Bronchial epithelial cell (primary cell): Measurements from ENCODE around the gene UCKL1. TPM values are rescaled to one million over a fixed set of nuclear protein-coding genes. Genes with fewer than 3 reads are reported as not detected.

ENCODE experiments used
- DNase-seq: peaks from one replicate; pipeline ENCODE4 v3.0.0-alpha.2; 2010; ENCODE audit warnings: low read depth
- FAIRE-seq: peaks from 2 replicates; lab custom pipeline; 2011; peaks lifted over from hg19 to GRCh38; lab: Jason Lieb, UNC
- H3K27me3 ChIP-seq: 2 replicates; pipeline ENCODE4 v1.5.1; 2011; ENCODE audit warnings: low read length; ENCODE audit not compliant: control insufficient read depth, insufficient read depth
- H3K36me3 ChIP-seq: 2 replicates; pipeline ENCODE4 v1.5.1; 2011; ENCODE audit warnings: low read length; ENCODE audit not compliant: control insufficient read depth, insufficient read depth
- H3K4me3 ChIP-seq: 2 replicates; pipeline ENCODE4 v1.5.1; 2011; ENCODE audit warnings: mild to moderate bottlenecking, low read depth, low read length, control low read depth
- CTCF ChIP-seq: IDR thresholded peaks from 2 replicates; pipeline ENCODE4 v1.5.1; 2011; ENCODE audit warnings: mild to moderate bottlenecking, moderate library complexity, low read length, control low read depth, inconsistent platforms; ENCODE audit not compliant: insufficient read depth, severe bottlenecking
- total RNA-seq: library from RNA; depleted of rRNA; stranded (reverse); fragments of >200 nt; gene quantifications from 2 replicates; pipeline ENCODE4 v1.2.1, GENCODE V29; 2014

The UCKL1 gene
- total RNA-seq, 1 donor from 2014 or later, result 19.0 TPM

DNA sequence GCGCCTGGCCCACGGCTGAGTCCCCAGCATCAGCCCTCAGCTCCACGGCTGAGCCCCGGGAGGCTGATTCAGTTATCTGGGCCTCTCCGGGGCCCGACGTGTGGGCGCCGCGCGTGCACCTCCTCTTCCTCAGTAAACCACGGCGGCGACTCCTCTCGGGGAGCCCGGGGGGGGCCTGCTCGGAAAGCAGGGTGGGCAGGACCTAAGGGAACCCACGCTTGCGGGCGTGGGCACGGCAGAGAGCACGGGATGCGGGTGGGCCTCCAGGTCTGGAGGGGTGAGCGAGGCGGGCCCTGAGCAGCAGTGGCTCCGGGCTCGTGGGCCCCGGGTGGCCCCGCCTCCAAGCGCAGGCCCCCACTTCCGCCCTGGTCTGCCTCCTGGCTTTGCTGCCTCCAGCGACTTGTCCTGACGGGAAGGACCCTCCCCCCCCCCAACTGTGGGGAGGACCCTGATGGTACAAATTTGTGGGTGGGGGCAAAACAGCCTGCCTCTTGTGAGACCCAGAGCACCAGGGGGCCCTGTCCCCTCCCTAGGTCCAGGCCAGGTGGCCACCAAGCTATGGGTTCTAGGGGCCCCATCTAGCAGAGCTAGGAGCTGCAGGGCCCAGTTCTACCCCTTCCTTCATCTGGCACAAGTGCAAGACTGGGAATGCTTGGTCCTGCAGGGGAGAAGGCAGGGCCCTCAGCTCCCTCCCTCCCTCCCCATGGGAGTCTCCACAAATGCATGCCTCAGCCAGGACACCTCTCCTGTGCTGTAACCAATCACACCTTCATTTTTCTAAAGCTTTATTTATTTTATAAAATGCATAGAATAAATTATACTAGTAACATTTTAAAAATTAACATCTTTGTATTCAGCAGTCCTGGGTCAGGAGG, 16.9 kb downstream of the UCKL1 start:
- no peak for FAIRE-seq
- Histone ChIP-seq H3K27me3 (no peaks in the 10 kb centered on the region), H3K4me3 (no peak overlapping the region), H3K36me3 (peaks cover 32% of the 10 kb centered on the region)
- TF ChIP-seq CTCF, result no peak
- no peak for DNase-seq

DNA sequence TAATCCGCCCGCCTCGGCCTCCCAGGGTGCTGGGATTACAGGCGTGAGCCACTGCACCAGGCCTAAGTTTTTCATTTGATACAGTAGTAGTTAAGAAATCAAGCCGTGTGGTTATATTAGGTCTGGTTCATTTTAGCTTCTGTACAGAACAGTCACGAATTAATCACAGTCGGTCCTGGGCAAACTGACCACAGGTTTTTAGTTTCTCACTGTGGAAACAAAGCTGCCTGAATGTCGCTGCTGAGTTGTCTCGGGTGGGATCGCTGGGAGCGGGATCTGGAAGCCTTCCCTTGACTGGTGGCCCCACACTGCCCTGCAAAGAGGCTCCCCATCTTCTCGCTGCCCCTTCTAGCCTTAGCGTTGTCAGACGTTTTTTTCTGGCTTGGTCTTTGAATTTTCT, 18.6 kb downstream of the UCKL1 start:
- Histone ChIP-seq H3K4me3 (no peak overlapping the region), H3K27me3 (no peaks in the 10 kb centered on the region), H3K36me3 (peaks cover 23% of the 10 kb centered on the region)
- no peak for FAIRE-seq
- no peak for DNase-seq
- no peak for TF ChIP-seq CTCF

DNA sequence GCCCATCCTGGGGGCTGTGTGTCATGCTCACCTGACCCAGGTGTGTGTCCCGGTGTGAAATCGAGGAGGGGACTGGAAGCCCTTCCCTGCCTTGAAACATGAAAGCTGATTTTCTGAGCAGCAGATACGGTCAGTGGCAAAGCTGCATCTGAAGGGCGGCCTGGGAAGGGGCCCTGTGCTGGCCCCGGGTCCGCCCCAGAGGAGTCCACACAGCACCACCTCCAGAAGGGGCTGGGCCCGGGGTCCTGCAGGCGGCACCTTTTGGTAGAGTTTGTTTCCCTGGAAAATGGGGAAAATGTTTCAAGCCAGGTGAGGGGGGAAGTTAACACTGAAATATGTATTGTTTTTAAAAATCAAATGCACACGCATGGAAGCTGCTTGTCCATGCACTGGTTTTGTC, 20.8 kb downstream of the UCKL1 start:
- no peaks in the 10 kb centered on the region for H3K27me3 ChIP-seq
- H3K4me3 ChIP-seq, result no peak overlapping the region
- TF ChIP-seq CTCF, result no peak
- no peak for DNase-seq
- peaks cover 38% of the 10 kb centered on the region for H3K36me3 ChIP-seq
- FAIRE-seq, result no peak

GRCh38 chr20:63934271-63935068, 21.7 kb downstream of the UCKL1 start:
- Histone ChIP-seq H3K36me3 (peaks cover 38% of the 10 kb centered on the region), H3K27me3 (no peaks in the 10 kb centered on the region), H3K4me3 (no peak overlapping the region)
- no peak for DNase-seq
- peak; percentile 42 for TF ChIP-seq CTCF
- FAIRE-seq, result no peak

DNA sequence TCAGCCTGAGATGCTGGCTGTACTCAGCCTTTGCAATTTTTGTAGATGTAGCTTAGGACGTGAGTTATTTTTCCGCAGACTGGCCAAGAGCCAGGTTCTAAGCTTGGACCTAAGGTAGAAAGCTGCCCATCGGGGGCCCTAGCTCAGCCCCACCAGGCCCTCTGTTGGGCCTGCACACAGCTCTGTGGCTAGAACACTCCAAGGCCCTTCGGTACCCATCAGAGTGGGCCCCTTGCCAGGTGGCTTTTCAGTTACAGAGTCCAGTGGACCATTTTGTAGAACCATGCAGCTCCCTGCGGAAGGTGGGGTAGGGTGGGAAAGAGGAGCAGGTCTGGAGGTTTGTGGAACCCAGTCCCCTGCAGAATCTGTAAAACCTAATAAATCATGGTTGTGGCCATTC, 22.6 kb downstream of the UCKL1 start:
- H3K36me3 ChIP-seq, result peaks cover 42% of the 10 kb centered on the region
- FAIRE-seq (no peak), DNase-seq (no peak)
- H3K4me3 ChIP-seq, result no peak overlapping the region
- TF ChIP-seq CTCF, result no peak
- no peaks in the 10 kb centered on the region for H3K27me3 ChIP-seq
